Measurements from ENCODE around the gene UBR2. TPM values are rescaled to one million over a fixed set of nuclear protein-coding genes. Genes with fewer than 3 reads are reported as not detected.

UBR2 gene
- total RNA-seq, 4 donors from 2014 or later: 29.2 to 39.5 (median 30.6) TPM

- H3K27ac ChIP-seq: no peak overlapping the region
- WGBS, 2 donors: 84 to 86% methylated on average over 3 of the region's 3 CpGs
- no peak for DNase-seq (ENCODE audit: low spot score in 2 of 2)
- TF ChIP-seq CTCF (IDR thresholded peaks at IDR 0.05) (no peak), POLR2A (IDR thresholded peaks at IDR 0.05) (no peak), EP300 (IDR thresholded peaks at IDR 0.05) (no peak)
- no peaks in the 10 kb centered on the region for H3K9me3 ChIP-seq
- no peaks in the 10 kb centered on the region for H3K27me3 ChIP-seq
- no peak overlapping the region for H3K4me3 ChIP-seq
- H3K36me3 ChIP-seq: peaks cover 4 to 91% (median 20%) of the 10 kb centered on the region in 3 donors
- no peaks in the 10 kb centered on the region for H3K4me1 ChIP-seq
Measured at GRCh38 chr6:42644211-42644610, 80.4 kb downstream of the UBR2 start.

- H3K36me3 ChIP-seq: peaks cover 0 to 94% (median 5%) of the 10 kb centered on the region in 3 donors
- no peaks in the 10 kb centered on the region for H3K9me3 ChIP-seq
- H3K4me3 ChIP-seq: no peak overlapping the region
- no peak for TF ChIP-seq CTCF (IDR thresholded peaks at IDR 0.05)
- TF ChIP-seq EP300 (IDR thresholded peaks at IDR 0.05): no peak
- TF ChIP-seq POLR2A (IDR thresholded peaks at IDR 0.05): no peak
- H3K27ac ChIP-seq: no peak overlapping the region
- H3K4me1 ChIP-seq: no peaks in the 10 kb centered on the region
- no peak for DNase-seq (ENCODE audit: low spot score in 2 of 2)
- no peaks in the 10 kb centered on the region for H3K27me3 ChIP-seq
- 86 to 88% methylated on average over 5 of the region's 5 CpGs for WGBS, 2 donors
Measured at GRCh38 chr6:42652024-42652746, 88.4 kb downstream of the UBR2 start.

DNA sequence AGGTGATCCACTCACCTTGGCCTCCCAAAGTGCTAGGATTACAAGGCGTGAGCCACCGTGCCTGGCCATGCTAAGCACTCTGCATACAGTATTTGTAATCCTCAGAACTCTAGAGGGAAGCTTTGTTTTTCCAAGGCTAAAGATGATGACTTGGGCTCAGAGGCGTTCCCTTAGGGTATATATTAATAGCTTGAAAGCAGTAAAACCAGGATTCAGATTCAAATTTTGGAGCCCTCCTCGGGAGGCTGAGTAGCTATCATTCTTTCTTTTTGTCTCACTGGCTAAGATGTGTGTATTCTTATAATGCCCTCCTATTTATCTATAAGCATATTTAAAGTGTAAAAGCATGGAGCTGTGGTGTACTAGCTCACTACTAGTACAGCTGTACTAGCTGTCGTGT lies 90.0 kb downstream of the UBR2 start:
- H3K4me3 ChIP-seq: no peak overlapping the region
- no peaks in the 10 kb centered on the region for H3K4me1 ChIP-seq
- H3K27me3 ChIP-seq: no peaks in the 10 kb centered on the region
- DNase-seq (ENCODE audit: low spot score in 2 of 2): no peak
- no peak overlapping the region for H3K27ac ChIP-seq
- 84 to 91% methylated on average over 5 of the region's 5 CpGs for WGBS, 2 donors
- H3K9me3 ChIP-seq: no peaks in the 10 kb centered on the region
- peaks cover 0 to 94% (median 5%) of the 10 kb centered on the region in 3 donors for H3K36me3 ChIP-seq
- TF ChIP-seq CTCF (IDR thresholded peaks at IDR 0.05) (no peak), POLR2A (IDR thresholded peaks at IDR 0.05) (no peak), EP300 (IDR thresholded peaks at IDR 0.05) (no peak)

DNA sequence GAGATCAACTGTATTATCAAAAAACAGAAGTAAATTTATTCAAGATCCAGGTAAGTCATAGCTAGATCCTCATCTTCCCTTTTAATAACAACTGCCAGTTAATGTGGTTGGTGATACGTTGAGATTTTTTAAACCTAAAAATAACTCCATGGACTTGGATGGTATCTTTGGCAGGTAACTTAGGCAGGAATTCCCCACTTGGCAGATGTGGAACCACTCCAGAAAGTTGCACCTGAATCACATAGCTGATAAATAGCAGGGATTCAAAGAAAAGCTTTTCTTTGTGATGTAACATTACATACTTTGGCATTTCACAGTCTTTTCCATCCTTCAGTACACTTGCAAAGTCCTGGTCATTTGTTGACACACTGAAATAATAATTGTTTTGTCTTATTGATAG lies 96.0 kb downstream of the UBR2 start:
- Histone ChIP-seq H3K4me3 (no peak overlapping the region), H3K27ac (no peak overlapping the region), H3K36me3 (peaks cover 0 to 85% (median 5%) of the 10 kb centered on the region in 3 donors), H3K4me1 (peaks cover 0 to 5% (median 0%) of the 10 kb centered on the region in 4 donors), H3K27me3 (no peaks in the 10 kb centered on the region), H3K9me3 (no peaks in the 10 kb centered on the region)
- WGBS, 2 donors: 54 to 63% methylated on average over 1 of the region's 1 CpG
- TF ChIP-seq POLR2A (IDR thresholded peaks at IDR 0.05) (no peak), EP300 (IDR thresholded peaks at IDR 0.05) (no peak), CTCF (IDR thresholded peaks at IDR 0.05) (no peak)
- no peak for DNase-seq (ENCODE audit: low spot score in 2 of 2)

GRCh38 chr6:42661540-42662153 lies 97.8 kb downstream of the UBR2 start:
- Histone ChIP-seq H3K4me1 (peaks cover 0 to 5% (median 0%) of the 10 kb centered on the region in 4 donors), H3K9me3 (no peaks in the 10 kb centered on the region), H3K36me3 (peaks cover 0 to 83% (median 11%) of the 10 kb centered on the region in 3 donors), H3K27ac (peak overlapping the region in 1 of 4 donors; percentile 22), H3K27me3 (no peaks in the 10 kb centered on the region), H3K4me3 (no peak overlapping the region)
- 1 to 2% methylated on average over 5 of the region's 5 CpGs for WGBS, 2 donors
- peak; percentile 71 to 90 for DNase-seq (ENCODE audit: low spot score in 2 of 2)
- TF ChIP-seq POLR2A (IDR thresholded peaks at IDR 0.05) (no peak), CTCF (IDR thresholded peaks at IDR 0.05) (peak; percentile 79 to 87 (median 82)), EP300 (IDR thresholded peaks at IDR 0.05) (peak in 1 of 2 donors; percentile 15)

Data from tibial nerve (tissue), 4 donors.